ENCODE results near the gene DPP9. TPM values are rescaled to one million over a fixed set of nuclear protein-coding genes. Genes with fewer than 3 reads are reported as not detected.

Gene DPP9
- total and polyA plus RNA-seq, 2 of the 4 experiments (the other 2 are of a cell fraction), result 12.4 to 33.0 TPM

- no peak overlapping the region for H4K8ac ChIP-seq (ENCODE audit: low read depth in 2 of 2, low read length in 2 of 2)
- no peak for TF ChIP-seq MXI1 (IDR thresholded peaks at IDR 0.05; ENCODE audit: borderline replicate concordance, low read depth, low read length)
- no peak for TF ChIP-seq BHLHE40 (IDR thresholded peaks at IDR 0.05; ENCODE audit: low read depth, low read length)
- TF ChIP-seq MAZ (IDR thresholded peaks at IDR 0.05; ENCODE audit: borderline replicate concordance, low read depth, low read length), result no peak
- TF ChIP-seq, protein P1, sequence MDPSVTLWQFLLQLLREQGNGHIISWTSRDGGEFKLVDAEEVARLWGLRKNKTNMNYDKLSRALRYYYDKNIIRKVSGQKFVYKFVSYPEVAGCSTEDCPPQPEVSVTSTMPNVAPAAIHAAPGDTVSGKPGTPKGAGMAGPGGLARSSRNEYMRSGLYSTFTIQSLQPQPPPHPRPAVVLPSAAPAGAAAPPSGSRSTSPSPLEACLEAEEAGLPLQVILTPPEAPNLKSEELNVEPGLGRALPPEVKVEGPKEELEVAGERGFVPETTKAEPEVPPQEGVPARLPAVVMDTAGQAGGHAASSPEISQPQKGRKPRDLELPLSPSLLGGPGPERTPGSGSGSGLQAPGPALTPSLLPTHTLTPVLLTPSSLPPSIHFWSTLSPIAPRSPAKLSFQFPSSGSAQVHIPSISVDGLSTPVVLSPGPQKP (IDR thresholded peaks at IDR 0.05; ENCODE audit: borderline replicate concordance, low read depth, low read length), result no peak
- no peak for TF ChIP-seq USF2 (IDR thresholded peaks at IDR 0.05; ENCODE audit: low read depth, low read length)
- no peak for TF ChIP-seq CEBPB (IDR thresholded peaks at IDR 0.05; ENCODE audit: low read depth, low read length)
- no peak for TF ChIP-seq POLR2A (IDR thresholded peaks at IDR 0.05; ENCODE audit: low read depth, low read length)
- TF ChIP-seq CHD1 (IDR thresholded peaks at IDR 0.05; ENCODE audit: low read depth, low read length), result no peak
- TF ChIP-seq NFE2L2 (IDR thresholded peaks at IDR 0.05; ENCODE audit: low read depth, low read length), result no peak
- TF ChIP-seq MAFK (IDR thresholded peaks at IDR 0.05; ENCODE audit: low read depth, low read length), result no peak
- no peak for TF ChIP-seq RCOR1 (IDR thresholded peaks at IDR 0.05; ENCODE audit: insufficient replicate concordance, low read length)
- TF ChIP-seq, protein P2, sequence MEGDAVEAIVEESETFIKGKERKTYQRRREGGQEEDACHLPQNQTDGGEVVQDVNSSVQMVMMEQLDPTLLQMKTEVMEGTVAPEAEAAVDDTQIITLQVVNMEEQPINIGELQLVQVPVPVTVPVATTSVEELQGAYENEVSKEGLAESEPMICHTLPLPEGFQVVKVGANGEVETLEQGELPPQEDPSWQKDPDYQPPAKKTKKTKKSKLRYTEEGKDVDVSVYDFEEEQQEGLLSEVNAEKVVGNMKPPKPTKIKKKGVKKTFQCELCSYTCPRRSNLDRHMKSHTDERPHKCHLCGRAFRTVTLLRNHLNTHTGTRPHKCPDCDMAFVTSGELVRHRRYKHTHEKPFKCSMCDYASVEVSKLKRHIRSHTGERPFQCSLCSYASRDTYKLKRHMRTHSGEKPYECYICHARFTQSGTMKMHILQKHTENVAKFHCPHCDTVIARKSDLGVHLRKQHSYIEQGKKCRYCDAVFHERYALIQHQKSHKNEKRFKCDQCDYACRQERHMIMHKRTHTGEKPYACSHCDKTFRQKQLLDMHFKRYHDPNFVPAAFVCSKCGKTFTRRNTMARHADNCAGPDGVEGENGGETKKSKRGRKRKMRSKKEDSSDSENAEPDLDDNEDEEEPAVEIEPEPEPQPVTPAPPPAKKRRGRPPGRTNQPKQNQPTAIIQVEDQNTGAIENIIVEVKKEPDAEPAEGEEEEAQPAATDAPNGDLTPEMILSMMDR (conservative IDR thresholded peaks at IDR 0.05; ENCODE audit: low read depth, low read length), result no peak
- TF ChIP-seq RAD21 (IDR thresholded peaks at IDR 0.05; ENCODE audit: low read length), result no peak
- TF ChIP-seq FOS (IDR thresholded peaks at IDR 0.05; ENCODE audit: low read depth, low read length), result no peak
- no peak for TF ChIP-seq SMC3 (IDR thresholded peaks at IDR 0.05; ENCODE audit: low read depth, low read length)
- in situ Hi-C loops (cut with MboI; ENCODE audit: low sequenced_read_pairs), result no loop called here
- no TSS peak for BruUV-seq (replicated peaks)
- no peak overlapping the region for H3K4me3 ChIP-seq (ENCODE audit: insufficient read depth, low read depth, low read length)
- dilution Hi-C loops (cut with HindIII; ENCODE audit: low sequenced_read_pairs, unreplicated experiment), result no loop called here
- no peak for DNase-seq
- H2BK15ac ChIP-seq (ENCODE audit: low read depth, low read length), result no peak overlapping the region
- POLR2A ChIA-PET (ENCODE audit: unreplicated experiment), result no interaction called here
- H3K14ac ChIP-seq (replicated peaks; ENCODE audit: low read depth, low read length), result no peak overlapping the region
- H4K5ac ChIP-seq (ENCODE audit: low read depth, low read length), result no peak overlapping the region
- H4K20me1 ChIP-seq (ENCODE audit: insufficient read depth, low read length), result peaks cover 3% of the 10 kb centered on the region
- CTCF ChIA-PET, result no interaction called here
- H3K9me1 ChIP-seq (ENCODE audit: insufficient read depth, low read length), result no peaks in the 10 kb centered on the region
- H3K79me1 ChIP-seq (ENCODE audit: low read depth in 1 of 2, low read length in 2 of 2), result no peaks in the 10 kb centered on the region
- H2BK20ac ChIP-seq (ENCODE audit: low read depth, low read length), result no peak overlapping the region
- no peak overlapping the region for H3K27ac ChIP-seq (ENCODE audit: insufficient read depth, low read length)
- H2AK5ac ChIP-seq (ENCODE audit: low read depth, low read length), result no peak overlapping the region
- no peak for ATAC-seq (ENCODE audit: low read depth)
- no peak overlapping the region for H3K9ac ChIP-seq (ENCODE audit: low read depth, low read length)
- no peak overlapping the region for H3K56ac ChIP-seq (ENCODE audit: extremely low read depth, insufficient read depth, low read length)
- H3K4ac ChIP-seq (ENCODE audit: low read depth, low read length), result no peak overlapping the region
- no peak overlapping the region for H2AK9ac ChIP-seq (replicated peaks; ENCODE audit: low read depth, low read length, poor library complexity)
- no peak overlapping the region for H3K18ac ChIP-seq (ENCODE audit: low read depth, low read length)
- H2BK120ac ChIP-seq (ENCODE audit: low read depth, low read length), result no peak overlapping the region
- no peak overlapping the region for H3K4me2 ChIP-seq (ENCODE audit: low read depth, low read length)
- H3K27me3 ChIP-seq (ENCODE audit: control insufficient read depth, insufficient read depth, low read length), result peaks cover 21% of the 10 kb centered on the region
- intact Hi-C loops (cut with micrococcal nuclease), result no loop called here
- H2AFZ ChIP-seq (replicated peaks; ENCODE audit: low read length, poor library complexity), result no peak overlapping the region
- H3K23ac ChIP-seq (ENCODE audit: low read depth, low read length), result no peak overlapping the region
- no peak overlapping the region for H4K91ac ChIP-seq (ENCODE audit: insufficient read depth, low read depth, low read length)
- H3K36me3 ChIP-seq (ENCODE audit: control insufficient read depth, insufficient read depth, low read length), result no peaks in the 10 kb centered on the region
- no peak overlapping the region for H2BK5ac ChIP-seq (ENCODE audit: low read depth, low read length, poor library complexity, severe bottlenecking)
- H3K9me3 ChIP-seq (ENCODE audit: control insufficient read depth, insufficient read depth, low read length), result no peaks in the 10 kb centered on the region
- no CpG with 5 or more reads among the region's 5 CpGs for WGBS, 2 experiments (ENCODE audit: extremely low coverage in 2 of 2, insufficient read length in 1 of 2)
- H3K4me1 ChIP-seq (ENCODE audit: control insufficient read depth, insufficient read depth, low read length), result no peaks in the 10 kb centered on the region
Observed at GRCh38 chr19:4764393-4764660, 40.7 kb upstream of the DPP9 start.

Measured in IMR-90 (cell line).